ENCODE results near the gene PCK2.
A peak's percentile ranks its signal among the peaks of the same experiment; 100 is the strongest.

Gene PCK2

DNA sequence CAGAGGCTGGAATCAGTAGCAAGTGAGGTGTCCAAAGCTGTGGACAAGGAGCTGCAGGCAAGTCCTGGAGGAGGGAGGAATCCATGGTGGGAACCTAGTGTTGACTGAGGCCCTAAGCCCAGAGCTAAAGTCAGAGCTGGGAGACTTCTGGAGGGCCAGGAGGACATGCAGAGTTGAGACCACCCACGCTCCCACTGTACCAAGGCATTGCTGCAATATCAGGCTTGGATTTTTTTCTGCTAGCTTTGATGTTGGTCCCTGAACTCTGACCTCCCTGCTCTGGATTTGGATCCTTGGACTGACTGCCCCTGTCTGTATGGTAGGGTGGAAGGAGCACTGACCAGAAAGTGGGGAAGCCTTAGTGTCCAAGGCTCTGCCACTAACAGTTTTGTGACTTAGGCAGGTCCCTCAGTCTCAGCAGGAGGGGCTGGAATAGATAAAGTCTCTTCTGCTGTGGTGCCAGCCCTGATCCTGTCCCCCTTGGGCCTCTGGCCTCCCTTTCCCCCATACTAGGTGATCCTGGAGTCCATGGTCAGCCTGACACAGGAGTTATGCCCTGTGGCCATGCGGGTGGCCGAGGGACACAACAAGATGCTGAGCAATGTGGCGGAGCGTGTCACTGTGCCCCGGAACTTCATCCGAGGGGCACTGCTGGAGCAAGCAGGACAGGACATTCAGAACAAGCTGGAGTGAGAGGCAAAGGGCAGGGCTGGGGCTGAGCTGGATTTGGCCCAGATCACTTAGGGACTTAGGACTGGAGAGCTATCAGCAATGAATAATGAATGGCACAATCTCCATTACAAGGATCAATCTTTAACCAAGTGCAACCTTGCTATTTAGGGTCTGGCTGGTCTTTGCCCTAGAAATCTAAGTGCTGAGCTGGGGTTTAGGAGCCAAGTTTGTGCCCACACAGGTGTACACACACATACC, 32.9 kb upstream of the PCK2 start:
- no peak for DNase-seq (ENCODE audit: low spot score)

DNA sequence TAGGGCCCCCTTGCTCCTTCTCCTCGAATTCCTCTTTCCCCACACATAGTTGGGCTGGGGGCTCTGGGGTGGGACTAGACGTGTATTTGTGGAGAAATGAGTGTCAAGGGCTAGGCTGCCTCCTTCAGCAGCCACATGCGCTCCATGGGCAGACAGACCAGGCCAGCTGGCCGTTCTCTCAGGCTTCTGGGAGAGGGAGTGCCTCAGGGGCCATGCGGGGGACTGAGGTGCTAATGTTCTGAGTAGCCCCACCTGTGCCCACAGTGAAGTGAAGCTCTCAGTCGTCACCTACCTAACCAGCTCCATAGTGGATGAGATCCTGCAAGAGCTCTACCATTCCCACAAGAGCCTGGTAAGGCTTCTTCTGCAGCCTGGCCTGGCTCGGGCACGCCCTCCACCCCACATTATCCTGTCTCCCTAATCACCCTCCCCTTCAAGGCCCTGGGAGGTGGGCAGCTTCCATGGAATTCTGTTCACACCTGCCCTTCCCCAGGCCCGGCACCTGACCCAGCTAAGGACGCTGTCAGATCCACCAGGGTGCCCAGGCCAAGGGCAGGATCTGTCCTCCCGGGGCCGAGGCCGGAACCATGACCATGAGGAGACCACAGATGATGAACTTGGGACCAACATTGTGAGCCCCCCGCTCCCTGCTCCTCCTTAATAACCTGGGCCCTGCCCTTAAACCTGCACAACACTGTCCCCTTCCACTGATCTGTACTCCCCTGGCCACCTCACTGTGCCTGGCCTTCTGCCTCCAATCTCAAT, 31.7 kb upstream of the PCK2 start:
- DNase-seq (ENCODE audit: low spot score) = no peak

- DNase-seq (ENCODE audit: low spot score) = no peak
Measured at GRCh38 chr14:24063263-24063836, 30.8 kb upstream of the PCK2 start.

GRCh38 chr14:24064091-24064795, 29.9 kb upstream of the PCK2 start:
- no peak for DNase-seq (ENCODE audit: low spot score)

DNA sequence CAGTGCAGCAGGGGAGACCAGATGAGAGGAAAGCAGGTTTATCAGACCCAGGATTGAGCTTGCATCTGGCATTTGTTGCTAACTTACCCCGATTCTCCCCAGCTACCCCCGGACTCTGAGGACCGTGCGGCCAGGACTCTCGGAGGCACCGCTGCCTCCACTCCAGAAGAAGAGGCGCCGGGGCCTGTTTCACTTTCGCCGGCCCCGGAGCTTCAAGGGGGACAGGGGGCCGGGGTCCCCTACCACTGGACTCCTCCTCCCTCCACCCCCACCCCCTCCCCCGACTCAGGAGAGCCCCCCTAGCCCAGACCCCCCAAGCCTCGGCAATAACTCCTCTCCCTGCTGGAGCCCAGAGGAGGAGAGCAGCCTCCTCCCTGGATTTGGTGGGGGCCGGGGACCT, 29.3 kb upstream of the PCK2 start:
- no peak for DNase-seq (ENCODE audit: low spot score)

DNA sequence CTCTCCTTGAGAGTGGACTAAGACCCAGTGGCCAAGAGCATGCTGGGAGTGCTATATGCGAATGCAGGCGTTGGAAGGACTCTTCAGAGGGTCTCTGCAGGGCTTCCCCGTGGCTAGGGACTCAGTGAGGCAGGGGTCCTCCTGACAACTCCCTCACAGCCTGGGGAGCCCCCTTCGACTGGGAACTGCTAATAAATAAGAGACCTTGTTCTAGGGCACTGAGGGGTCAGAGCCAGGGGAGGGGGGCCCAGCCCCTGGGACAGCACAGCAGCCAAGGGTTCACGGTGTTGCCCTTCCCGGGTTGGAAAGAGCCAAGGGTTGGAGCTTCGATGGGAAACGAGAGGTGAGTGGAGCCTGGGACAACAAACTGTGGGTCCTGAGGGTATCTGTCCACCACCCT, 28.7 kb upstream of the PCK2 start:
- DNase-seq (ENCODE audit: low spot score) = no peak

DNA sequence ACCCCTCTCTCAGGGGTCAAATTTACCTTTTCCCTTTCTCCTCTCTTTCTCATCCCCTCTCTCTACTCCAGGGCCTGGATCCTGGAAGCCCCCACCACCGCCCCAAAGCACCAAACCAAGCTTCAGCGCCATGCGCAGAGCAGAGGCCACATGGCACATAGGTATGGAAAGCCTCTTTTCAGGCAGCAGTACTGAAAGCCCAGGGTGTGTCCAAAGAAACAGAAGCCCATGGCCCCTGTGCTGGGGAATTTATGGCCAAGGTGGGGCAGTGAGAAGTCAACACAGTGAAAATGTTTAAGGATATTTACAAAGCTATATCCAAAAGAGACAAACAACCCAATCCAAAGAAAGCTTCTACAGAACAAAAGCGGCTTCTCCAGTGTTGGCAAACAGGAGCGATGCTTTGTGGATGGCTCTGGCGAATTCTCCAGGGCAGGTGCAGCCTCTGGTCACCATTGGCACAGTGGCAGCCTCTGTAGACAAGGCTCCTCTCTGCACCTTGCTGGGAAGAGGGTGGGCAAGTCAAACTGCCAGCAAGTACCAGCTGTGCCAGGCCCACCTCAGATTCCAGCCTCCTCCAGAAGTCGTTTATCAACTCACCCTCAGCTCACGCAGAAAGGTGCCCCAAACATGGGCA, 27.5 kb upstream of the PCK2 start:
- peak; percentile 59 for DNase-seq (ENCODE audit: low spot score)

GRCh38 chr14:24067133-24068082, 26.7 kb upstream of the PCK2 start:
- DNase-seq (ENCODE audit: low spot score) = no peak

DNA sequence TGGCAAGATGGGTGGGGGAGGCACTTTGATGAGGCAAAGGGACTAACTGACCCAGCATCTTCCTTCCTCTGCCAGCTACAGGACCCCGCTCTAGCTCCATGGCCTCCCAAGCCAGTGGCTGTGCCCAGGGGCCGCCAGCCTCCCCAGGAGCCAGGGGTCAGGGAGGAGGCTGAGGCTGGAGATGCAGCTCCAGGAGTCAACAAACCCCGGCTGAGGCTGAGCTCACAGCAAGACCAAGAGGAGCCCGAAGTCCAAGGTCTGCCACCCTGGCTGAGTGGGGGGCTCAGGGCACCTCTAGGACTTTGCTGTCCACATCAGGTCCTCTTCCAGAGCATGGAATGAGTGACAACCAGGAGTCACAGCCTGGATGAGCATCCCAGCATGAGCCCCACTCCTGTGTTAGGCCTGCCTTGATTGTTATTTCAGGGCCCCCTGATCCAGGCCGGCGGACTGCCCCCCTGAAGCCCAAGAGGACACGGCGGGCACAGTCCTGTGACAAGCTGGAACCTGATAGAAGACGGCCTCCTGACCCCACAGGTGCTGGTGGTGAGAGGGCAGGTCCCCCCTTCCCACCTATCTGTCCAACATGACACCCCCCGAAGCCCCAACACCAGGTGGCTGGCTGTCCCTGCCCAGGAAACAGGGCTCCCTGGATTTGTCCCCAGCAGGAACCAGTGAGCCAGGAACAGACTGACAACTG, 25.2 kb upstream of the PCK2 start:
- no peak for DNase-seq (ENCODE audit: low spot score)

DNA sequence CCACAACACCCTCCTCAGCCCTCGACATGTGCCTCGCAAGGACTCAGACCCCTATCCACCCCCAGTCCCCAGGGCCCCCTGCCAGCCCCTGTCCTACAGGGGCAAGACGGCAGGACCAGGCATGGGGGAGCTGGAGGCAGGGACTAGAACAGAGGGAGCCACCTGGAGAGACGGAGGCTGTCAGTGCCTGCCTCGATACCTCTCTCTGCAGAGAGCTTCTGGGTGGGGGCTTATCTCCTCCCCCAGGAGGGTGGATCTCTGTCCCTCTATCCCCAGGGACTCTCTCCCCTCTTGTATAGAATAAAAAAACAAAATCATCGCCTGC, 24.7 kb upstream of the PCK2 start:
- DNase-seq (ENCODE audit: low spot score) = no peak

GRCh38 chr14:24070285-24071143, 23.6 kb upstream of the PCK2 start:
- no peak for DNase-seq (ENCODE audit: low spot score)

DNA sequence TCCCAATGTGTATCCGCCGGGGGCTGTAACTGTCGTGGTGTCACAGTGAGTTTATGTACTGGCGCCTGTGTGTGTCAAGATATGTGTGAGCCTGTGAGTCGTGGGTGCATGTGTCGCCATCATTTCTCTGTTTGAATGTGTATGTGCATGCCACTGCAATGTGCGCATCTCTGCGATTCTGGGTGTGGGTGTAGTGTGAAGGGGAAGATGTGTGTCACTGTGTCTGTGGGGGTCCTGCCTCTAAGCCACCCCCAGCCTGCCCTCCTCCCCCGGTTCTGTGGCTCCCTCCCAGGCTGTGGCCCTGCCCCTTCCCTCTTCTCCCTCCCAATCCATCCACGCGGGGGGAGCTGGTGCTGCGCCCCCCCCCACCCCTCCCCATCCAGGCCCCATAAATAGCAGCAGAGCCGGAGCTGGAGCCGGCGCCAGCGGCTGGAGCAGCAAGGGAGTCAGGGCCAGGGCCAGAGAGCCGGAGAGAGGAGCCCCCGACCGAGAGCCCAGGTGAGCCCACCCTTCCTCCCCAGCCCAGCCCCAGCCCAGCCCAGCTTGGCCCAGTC, 22.9 kb upstream of the PCK2 start, which contains the start of gene CPNE6:
CPNE6 (plus strand) TSS at position 419 of the 554 bp plus-strand sequence. CDS start 1,375 bp downstream, outside the sequence.
- no peak for DNase-seq (ENCODE audit: low spot score)

DNA sequence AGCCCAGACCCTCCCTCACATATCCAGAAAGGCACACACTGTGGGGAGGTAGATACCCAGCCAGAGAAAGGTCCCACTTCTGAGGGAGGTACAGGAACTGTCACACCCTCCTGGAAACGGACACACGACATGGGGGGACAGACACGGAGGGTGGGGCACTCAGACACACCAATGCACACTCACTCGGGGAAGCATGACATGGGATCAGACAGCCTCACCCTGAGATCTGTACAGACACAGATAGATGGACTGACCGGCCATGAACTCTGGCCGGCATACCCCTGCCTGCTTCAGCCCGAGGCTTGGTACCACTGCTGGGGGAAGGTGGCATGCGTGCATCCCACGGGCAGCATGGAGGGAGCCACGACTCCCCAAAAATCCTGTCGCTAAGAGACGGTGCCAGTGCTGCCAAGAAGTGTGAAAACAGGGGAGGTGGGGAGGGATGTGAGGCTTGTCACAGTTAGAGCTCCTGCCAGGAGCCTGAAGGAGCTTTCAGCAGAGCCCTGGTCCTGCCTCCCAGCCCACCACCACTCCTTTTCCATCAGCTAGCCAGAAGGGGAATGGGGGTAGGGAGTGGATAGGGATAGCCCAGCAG, 22.2 kb upstream of the PCK2 start:
- DNase-seq (ENCODE audit: low spot score) = no peak

DNA sequence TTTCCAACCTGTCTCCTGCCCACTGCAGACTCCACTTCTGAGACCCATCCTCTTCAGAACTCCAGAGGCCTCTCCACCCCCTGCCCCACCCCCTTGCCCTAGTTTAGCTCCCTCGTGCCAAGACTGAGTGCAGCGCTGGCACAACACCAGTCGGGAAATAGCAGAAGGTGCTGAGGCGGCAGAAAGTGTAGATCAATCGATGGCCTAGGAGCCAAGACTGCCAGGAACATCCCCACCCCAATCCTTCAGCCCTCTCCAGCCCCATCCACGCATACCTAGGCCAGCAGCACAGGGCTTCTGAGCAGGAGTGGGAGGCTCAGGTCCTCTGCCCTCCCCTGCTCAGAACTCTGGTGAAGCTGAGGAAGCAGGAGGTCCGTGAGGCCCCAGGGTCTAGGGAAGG, 21.7 kb upstream of the PCK2 start:
- no peak for DNase-seq (ENCODE audit: low spot score)

DNA sequence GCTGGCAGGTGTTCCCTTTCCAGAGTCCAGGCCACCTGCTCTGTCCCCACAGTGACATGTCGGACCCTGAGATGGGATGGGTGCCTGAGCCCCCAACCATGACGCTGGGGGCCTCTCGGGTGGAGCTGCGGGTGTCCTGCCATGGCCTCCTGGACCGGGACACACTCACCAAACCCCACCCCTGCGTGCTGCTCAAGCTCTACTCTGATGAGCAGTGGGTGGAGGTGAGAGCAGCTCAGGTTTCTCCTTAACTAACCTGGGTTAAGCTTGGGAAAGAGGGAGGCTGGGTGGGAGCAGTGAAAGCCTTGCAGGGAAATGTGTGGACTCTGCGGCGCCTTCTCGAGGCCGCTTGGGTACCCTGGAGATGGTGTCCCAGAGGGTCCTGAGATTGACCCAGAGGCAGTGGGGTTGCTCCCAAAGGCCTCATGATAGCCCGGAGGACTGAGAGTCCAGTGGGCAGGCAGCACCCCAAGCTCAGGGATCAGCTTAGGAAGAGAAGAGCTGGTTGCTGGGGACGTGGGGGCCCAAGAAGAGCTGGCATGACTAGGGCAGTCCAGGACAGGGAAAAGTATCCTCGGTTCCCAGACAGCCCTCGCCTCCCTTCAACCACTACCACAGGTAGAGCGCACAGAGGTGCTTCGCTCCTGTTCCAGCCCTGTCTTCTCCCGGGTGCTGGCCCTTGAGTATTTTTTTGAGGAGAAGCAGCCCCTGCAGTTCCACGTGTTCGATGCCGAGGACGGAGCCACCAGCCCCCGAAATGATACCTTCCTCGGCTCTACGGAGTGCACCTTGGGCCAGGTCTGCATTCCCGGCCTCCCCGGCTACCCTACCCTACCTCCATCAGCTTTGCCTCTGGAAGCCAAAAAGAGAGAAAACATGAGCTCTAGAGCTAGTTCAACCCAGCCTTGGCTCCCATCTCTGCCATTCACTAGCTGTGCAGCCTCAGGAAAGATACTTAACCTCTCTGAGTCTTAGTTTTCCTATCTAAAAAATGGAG, 20.9 kb upstream of the PCK2 start:
- no peak for DNase-seq (ENCODE audit: low spot score)

DNA sequence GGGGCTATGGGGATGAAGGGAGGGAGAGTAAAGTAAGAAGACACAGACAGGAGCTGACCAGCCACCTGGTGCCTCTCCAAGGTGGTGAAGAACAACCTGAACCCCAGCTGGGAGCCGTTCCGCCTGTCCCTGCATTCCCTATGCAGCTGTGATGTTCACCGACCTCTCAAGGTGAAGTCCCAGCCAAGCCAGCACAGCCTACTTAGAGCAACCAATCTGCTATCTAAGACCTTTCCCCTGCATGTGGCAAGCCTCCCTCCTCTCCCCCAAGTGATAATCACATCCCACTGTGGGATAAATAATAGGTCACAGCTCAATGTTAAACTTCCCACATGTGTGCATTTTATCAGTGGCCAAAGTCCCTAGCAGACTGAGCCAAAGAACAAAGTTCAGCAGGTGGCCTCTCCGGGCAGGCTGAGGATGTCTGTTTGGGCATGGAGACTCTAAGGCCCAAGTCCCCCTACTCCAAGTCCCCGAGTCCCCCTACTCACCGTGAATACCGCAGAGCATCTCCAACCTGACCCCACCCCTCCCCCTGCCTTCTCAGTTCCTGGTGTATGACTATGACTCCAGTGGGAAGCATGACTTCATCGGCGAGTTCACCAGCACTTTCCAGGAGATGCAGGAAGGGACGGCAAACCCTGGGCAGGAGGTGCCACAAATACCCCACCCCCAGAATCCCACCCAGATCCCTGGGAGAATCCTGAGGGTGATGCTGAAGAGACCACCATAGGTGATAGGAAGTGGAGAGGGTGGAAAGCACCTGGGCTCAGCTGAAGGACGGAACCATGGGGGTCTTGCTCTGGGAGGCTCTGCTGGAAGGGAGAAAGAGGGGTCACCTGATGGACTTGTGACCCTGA, 19.3 kb upstream of the PCK2 start:
- DNase-seq (ENCODE audit: low spot score) = no peak

Measured in HuH-7 (cell line).